HG03432 (cell line): Measurements from ENCODE around the gene KLK12.

Experiments used
- ATAC-seq: cut with Tn5 transposase; IDR thresholded peaks from one replicate; pipeline ENCODE4 v1.9.1; 2021; ENCODE audit warnings: mild to moderate bottlenecking, moderate library complexity; ENCODE audit not compliant: unreplicated experiment

The KLK12 gene

DNA sequence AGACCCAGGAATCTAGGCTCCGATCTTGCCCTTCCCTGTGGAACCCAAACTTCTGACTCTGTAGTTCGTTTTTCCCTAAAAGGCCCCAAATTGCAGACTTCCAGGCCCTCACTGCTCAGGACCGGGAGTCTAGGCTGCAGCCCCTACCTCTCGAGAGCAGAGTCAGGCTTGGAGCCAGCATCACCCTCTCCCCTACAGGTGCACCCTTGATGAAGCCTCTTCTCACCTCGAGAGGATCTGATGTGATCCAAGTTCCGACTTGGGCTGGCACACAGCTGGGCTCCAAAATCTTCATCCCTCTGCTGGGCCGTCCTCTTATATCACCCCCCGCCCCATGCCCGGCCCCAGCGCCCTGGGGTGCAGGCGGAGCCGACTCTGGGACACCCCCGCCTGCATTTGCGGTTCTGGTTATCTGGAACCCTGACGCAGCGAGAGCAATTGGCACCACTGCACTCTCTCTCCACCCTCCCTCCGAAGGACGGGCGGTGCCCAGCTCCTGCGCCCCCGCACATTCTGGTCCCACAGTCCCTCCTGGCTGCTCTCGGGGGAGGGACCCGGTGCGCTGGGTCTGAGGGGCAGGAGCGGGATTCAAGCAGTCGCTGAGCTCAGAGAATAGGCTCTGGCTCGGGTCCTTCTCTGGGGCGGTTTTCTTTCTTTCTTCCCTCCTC lies 51.0 kb downstream of the KLK12 start, which contains the start of gene KLK7:
Gene KLK7, minus strand, starts transcription at position 293 of the 668 bp plus-strand sequence. CDS start 1,518 bp downstream, outside the sequence.
- ATAC-seq, result no peak

GRCh38 chr19:50982186-50982585 lies 52.6 kb downstream of the KLK12 start:
- ATAC-seq, result no peak

DNA sequence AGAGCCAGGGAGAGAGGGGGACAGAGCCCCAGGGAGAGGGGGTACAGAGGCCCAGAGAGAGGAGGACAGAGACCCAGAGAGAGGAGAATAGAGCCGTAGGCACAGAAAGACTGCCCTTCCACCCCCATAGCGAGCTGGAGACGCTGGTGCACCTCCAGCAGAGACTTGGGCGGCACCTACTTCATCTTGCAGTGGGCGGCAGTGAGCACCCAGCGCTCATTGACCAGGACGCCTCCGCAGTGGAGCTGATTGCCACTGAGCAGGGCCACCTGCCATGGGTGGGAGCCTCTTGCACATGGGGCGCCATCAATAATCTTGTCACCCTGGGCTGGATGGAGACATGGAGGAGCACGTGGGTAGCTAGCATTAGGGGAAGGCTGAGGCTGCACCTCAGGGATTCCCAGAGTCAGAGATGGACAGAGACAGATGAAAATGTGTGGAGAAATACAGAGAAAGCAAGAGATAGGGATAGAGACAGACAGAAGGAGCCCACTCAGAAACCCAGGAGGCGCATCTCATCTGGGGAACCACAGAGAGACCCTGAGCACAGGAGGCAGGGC lies 53.1 kb downstream of the KLK12 start:
- ATAC-seq, result no peak

DNA sequence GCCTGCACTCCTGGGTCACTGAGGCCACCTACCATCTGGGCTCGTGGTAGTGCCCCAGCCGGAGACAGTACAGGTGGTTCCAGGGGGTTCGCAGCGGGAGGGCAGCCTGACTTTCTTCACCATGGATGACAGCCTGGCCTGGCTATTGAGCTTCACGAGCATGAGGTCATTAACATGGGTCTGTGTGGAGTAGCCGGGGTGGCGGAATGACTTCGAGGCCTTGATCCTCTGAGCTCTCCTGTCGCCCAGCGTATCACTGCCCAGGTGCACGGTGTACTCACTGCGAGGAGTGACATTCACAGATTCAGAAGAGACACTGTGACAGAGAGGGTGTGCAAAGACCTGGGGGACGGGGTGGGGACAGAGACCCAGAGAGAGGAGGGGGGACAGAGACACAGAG lies 54.6 kb downstream of the KLK12 start:
- no peak for ATAC-seq

DNA sequence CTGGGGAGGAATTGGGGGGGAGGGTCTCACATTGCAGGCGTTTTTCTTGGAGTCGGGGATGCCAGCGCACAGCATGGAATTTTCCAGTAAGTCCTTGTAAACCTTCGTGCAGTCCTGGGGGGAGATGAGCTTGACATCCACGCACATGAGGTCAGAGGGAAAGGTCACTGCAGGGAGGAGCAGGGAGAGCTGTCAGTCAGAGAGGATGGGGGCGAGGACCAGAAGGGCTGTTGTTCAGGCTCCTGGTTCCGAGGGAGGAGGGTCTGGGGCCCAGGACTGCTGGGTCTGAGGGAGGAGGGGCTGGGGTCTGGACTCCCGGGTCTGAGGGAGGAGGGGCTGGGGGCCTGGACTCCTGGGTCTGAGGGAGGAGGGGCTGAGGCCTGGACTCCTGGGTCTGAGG lies 55.0 kb downstream of the KLK12 start:
- ATAC-seq, result no peak
